Testis (tissue), 3 donors: Measurements from ENCODE around the gene PPP1R37. TPM values are rescaled to one million over a fixed set of nuclear protein-coding genes. Genes with fewer than 3 reads are reported as not detected.

ENCODE experiments used
- DNase-seq: peaks from one replicate; pipeline ENCODE4 v3.0.0-alpha.2; 2019
- H3K27ac ChIP-seq, 2 donors: fragments of 200-600 bp; sonication (generic); one replicate each; pipeline ENCODE4 v1.5.1; 2019
- H3K27me3 ChIP-seq: fragments of 200-600 bp; sonication (generic); one replicate; pipeline ENCODE4 v1.5.1; 2019
- H3K36me3 ChIP-seq: fragments of 200-600 bp; sonication (generic); one replicate; pipeline ENCODE4 v1.5.1; 2017; ENCODE audit warnings: low read depth; ENCODE audit errors: missing control alignments
- H3K4me1 ChIP-seq: fragments of 200-600 bp; sonication (generic); one replicate; pipeline ENCODE4 v1.5.1; 2019
- H3K4me3 ChIP-seq, 2 donors: fragments of 200-600 bp; sonication (generic); one replicate each; pipeline ENCODE4 v1.5.1; 2017 to 2019
- H3K9me3 ChIP-seq: fragments of 200-600 bp; sonication (generic); one replicate; pipeline ENCODE4 v1.5.1; 2017
- POLR2A ChIP-seq: fragments of 450-650 bp; IDR thresholded peaks from one replicate; pipeline ENCODE4 v1.6.1; 2017; ENCODE audit warnings: antibody characterized with exemption, mild to moderate bottlenecking, moderate library complexity
- WGBS, 2 donors: methylation state at CpG; one replicate each; pipeline ENCODE4 v1.1.5; 2018; 5-methylcytosine and 5-hydroxymethylcytosine counted together
- intact Hi-C: fragments of 100-400 bp; cut with DNase I; formaldehyde crosslinking; loops from one replicate; pipeline ENCODE4 v1.15.1; 2023; ENCODE audit warnings: low total_unique reads
- polyA plus RNA-seq: library from polyadenylated mRNA; stranded (reverse); fragments of 350-450 nt; fragmentation: Illumina TruSeq; extraction: RNeasy Lipid Tissue Mini Kit (QIAGEN cat#74804); gene quantifications from one replicate; pipeline ENCODE4 v1.2.3, GENCODE V29; 2014; ENCODE audit warnings: low read depth, low replicate concordance; ENCODE audit not compliant: insufficient read depth
- total RNA-seq, 2 donors: library from RNA; depleted of rRNA; stranded (reverse); fragments of >200 nt; gene quantifications; one replicate each; pipeline ENCODE4 v1.2.3, GENCODE V29; 2016
- TF ChIP-seq, protein P1 (sequence below), 3 experiments: fragments of 450-650 bp in 2 of 3; fragments of 200-600 bp in 1 of 3; sonication (generic) in 1 of 3; IDR thresholded peaks; one replicate each; pipeline ENCODE4 v1.5.1; 2016 to 2019; ENCODE audit warnings: antibody characterized with exemption in 3 of 3, mild to moderate bottlenecking in 2 of 3, moderate library complexity in 1 of 3

The PPP1R37 gene
- total and polyA plus RNA-seq, 3 donors from 2014 or later = 28.5 to 83.0 (median 82.5) TPM

GRCh38 chr19:45078390-45079062 is 14.5 kb upstream of the PPP1R37 start:
- Histone ChIP-seq H3K4me1 (peaks cover 23% of the 10 kb centered on the region), H3K9me3 (no peaks in the 10 kb centered on the region), H3K4me3 (peak overlapping the region; percentile 88 to 95), H3K27ac (no peak overlapping the region), H3K36me3 (no peaks in the 10 kb centered on the region), H3K27me3 (no peaks in the 10 kb centered on the region)
- WGBS, 2 donors = 50 to 54% methylated on average over 8 to 10 of the region's 10 CpGs
- intact Hi-C loops = no loop called here
- no peak for DNase-seq
- no peak for TF ChIP-seq POLR2A
- TF ChIP-seq, protein P1, sequence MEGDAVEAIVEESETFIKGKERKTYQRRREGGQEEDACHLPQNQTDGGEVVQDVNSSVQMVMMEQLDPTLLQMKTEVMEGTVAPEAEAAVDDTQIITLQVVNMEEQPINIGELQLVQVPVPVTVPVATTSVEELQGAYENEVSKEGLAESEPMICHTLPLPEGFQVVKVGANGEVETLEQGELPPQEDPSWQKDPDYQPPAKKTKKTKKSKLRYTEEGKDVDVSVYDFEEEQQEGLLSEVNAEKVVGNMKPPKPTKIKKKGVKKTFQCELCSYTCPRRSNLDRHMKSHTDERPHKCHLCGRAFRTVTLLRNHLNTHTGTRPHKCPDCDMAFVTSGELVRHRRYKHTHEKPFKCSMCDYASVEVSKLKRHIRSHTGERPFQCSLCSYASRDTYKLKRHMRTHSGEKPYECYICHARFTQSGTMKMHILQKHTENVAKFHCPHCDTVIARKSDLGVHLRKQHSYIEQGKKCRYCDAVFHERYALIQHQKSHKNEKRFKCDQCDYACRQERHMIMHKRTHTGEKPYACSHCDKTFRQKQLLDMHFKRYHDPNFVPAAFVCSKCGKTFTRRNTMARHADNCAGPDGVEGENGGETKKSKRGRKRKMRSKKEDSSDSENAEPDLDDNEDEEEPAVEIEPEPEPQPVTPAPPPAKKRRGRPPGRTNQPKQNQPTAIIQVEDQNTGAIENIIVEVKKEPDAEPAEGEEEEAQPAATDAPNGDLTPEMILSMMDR (IDR thresholded peaks at IDR 0.05) = no peak

GRCh38 chr19:45079063-45079910 is 13.7 kb upstream of the PPP1R37 start, which contains the start of gene GEMIN7:
Gene GEMIN7, plus strand, starts transcription at chr19:45079260. Its CDS starts 10,855 bp downstream, at chr19:45090115.
- peak within 1 kb of the TSS; percentile 88 to 95 for H3K4me3 ChIP-seq
- H3K27me3 ChIP-seq = no peaks in the 10 kb centered on the region
- peak; percentile 70 for DNase-seq
- 0% methylated on average over 23 to 57 of the region's 61 CpGs for WGBS, 2 donors
- TF ChIP-seq POLR2A = no peak
- TF ChIP-seq, protein P1 (IDR thresholded peaks at IDR 0.05) = peak in 1 of 3 experiments; percentile 25
- H3K4me1 ChIP-seq = peaks cover 23% of the 10 kb centered on the region
- H3K9me3 ChIP-seq = no peaks in the 10 kb centered on the region
- H3K27ac ChIP-seq = peak within 1 kb of the TSS in 1 of 2 donors; percentile 8
- intact Hi-C loops = no loop called here
- H3K36me3 ChIP-seq = no peaks in the 10 kb centered on the region

DNA sequence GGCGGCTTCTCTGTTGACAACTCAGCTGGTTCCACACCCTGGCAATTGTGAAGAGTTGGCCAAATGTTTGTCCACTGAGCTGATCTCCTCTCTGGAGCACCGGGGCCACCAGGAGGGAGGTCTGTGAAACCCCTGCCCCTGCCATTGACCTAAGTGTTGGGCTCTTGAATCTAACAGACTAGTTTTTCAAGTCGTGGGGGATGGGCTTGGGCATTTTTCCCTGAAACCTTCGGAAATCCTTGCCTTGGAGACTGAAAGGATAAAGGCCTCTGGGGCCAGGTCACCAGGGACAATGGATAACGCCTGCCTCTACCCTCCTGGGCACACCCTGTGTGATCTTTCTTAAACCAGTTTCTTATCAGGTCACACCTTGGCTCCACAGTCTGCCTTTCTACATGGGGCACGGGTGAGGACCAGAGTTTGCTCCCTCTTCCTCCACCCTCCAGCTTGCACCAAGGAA is 13.0 kb upstream of the PPP1R37 start:
- Histone ChIP-seq H3K27me3 (no peaks in the 10 kb centered on the region), H3K4me1 (peaks cover 23% of the 10 kb centered on the region), H3K36me3 (no peaks in the 10 kb centered on the region), H3K9me3 (no peaks in the 10 kb centered on the region), H3K27ac (no peak overlapping the region), H3K4me3 (peak overlapping the region; percentile 88 to 95)
- WGBS, 2 donors = 12 to 13% methylated on average over 6 of the region's 6 CpGs
- no peak for DNase-seq
- intact Hi-C loops = no loop called here
- TF ChIP-seq, protein P1 (IDR thresholded peaks at IDR 0.05) = no peak
- no peak for TF ChIP-seq POLR2A

- Histone ChIP-seq H3K9me3 (no peaks in the 10 kb centered on the region), H3K4me1 (peaks cover 14% of the 10 kb centered on the region), H3K27ac (no peak overlapping the region), H3K27me3 (no peaks in the 10 kb centered on the region), H3K36me3 (no peaks in the 10 kb centered on the region), H3K4me3 (no peak overlapping the region)
- TF ChIP-seq POLR2A = no peak
- TF ChIP-seq, protein P1 (IDR thresholded peaks at IDR 0.05) = no peak
- intact Hi-C loops = no loop called here
- 84 to 86% methylated on average over 5 of the region's 5 CpGs for WGBS, 2 donors
- DNase-seq = no peak
Measured at GRCh38 chr19:45082170-45082569, 10.8 kb upstream of the PPP1R37 start.
